SKM-1 (cell line): Measurements from ENCODE around the gene CLSTN2.

Source experiments
- DNase-seq: peaks from one replicate; lab custom pipeline; 2025; ENCODE audit not compliant: unreplicated experiment; lab: John Stamatoyannopoulos, UW

The CLSTN2 gene

GRCh38 chr3:140004271-140004670 lies 69.3 kb downstream of the CLSTN2 start:
- no peak for DNase-seq

GRCh38 chr3:140006331-140006730 lies 71.3 kb downstream of the CLSTN2 start:
- DNase-seq, result no peak

DNA sequence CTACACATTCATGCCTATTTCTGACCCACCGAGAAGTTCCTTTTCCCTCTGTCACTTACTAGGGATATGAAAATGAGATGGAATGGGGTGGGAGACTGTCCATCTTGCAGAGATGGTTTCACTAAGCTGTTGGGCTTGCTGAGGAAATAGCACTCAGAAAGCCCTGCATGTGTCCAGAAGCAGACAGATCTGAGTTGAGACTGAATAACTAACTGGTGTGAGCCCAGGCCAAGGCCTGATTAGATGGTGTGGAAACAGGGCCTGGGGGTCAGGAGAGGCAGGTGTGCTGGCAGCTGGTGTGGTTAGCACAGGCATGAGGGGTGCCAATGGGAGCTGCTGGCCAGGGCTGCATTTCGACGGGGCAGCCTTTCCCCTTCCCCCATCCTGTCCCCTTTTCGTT lies 72.1 kb downstream of the CLSTN2 start:
- DNase-seq, result no peak

DNA sequence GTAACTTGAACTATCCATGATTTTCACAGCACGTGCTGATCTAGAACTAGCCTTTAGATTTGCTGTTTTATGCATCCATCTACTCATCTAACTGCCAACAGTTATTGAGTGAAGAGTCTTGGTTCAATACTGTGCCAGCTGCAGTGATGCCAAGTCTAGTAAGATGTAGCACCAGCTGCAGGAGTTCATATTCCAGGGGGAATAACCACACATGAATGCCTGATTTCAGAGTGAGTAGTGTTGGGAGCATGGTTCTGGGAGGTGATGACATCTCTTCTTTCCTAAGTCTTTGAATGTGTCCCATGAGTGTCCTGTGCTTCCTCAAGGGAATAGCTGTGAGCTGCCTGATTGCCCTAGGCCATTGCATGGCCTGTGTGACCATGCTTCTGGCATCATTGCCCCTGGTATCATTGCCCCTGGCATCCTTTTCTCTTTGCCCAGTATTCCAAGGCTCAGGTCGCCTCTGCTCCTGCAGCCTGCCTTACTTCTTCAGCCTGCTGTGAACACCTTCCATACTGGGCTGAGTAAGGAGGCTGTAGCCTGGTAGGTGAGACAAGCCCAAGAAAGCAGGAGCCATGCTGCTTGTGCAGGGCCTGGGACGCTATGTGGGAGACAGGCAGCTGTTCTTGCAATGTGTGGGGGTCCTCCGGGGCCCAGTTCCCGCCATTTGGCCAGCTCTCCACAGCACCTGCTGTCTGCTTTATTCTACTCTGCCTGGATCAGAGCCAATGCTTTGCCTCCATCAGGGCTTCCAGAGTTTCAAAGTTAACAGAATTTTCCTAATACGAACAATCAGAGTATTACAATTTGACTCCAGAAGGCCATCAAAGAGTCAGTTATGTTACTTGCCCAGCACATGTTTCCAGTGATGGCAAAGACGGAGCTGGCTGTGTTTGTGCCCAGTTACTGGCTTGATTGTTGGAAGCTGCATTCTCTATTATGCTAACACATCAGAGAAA lies 73.2 kb downstream of the CLSTN2 start:
- no peak for DNase-seq

GRCh38 chr3:140010391-140010790 lies 75.4 kb downstream of the CLSTN2 start:
- no peak for DNase-seq

- no peak for DNase-seq
Observed at GRCh38 chr3:140011086-140011485, 76.1 kb downstream of the CLSTN2 start.

DNA sequence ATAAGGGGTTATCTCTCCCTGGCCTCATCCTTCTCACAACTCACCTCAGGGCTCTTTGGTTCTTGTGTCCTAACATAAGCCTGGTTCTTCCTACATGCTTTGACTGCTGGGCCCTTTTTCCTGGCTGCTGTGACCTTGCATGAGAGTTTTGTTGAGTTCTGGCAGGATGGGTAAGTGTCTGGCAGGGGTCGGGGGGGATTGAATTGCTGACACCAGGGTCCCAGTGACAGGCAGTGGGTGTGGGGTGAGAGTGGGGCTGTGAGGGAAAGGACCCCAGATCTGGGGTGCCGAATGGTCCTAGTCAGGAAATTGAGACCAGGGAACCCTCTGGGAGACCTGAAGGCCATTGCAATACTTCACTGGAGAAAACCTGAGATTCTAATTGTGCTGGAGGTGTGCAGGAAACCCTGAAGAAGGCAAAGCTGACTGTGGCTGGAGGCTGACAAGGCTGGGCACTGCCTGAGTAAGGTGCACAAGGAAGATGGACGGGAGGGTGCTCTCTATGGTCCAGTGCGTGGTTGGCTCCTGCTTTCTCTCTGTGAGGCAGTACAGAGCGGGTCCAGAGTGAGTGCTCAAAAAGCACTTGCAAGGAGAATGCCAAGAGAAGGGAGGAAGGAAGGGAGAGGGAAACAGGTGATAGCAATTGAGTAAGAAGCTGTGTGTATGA lies 76.8 kb downstream of the CLSTN2 start:
- no peak for DNase-seq

GRCh38 chr3:140013220-140013619 lies 78.2 kb downstream of the CLSTN2 start:
- DNase-seq, result no peak

GRCh38 chr3:140014831-140015495 lies 80.0 kb downstream of the CLSTN2 start:
- DNase-seq, result no peak

DNA sequence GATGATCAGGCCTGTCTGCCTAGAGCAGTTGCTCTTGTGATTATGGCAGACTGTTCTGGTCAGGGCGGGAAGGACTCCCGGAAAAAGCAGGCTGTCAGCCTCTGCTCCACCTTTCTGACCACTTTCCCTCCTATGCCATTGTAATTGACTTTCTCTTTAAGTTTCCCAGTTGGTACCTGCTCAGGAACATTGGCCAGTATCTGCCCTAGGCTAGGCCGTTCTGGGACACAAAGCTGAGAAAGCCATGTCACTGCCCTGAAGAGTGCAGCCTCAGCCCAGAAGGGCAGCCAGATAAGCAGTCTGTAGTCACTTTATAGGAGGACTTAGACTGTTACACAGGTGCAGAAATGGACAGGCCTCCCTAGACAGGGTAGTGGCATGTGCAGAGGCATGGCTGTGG lies 80.8 kb downstream of the CLSTN2 start:
- DNase-seq, result no peak

DNA sequence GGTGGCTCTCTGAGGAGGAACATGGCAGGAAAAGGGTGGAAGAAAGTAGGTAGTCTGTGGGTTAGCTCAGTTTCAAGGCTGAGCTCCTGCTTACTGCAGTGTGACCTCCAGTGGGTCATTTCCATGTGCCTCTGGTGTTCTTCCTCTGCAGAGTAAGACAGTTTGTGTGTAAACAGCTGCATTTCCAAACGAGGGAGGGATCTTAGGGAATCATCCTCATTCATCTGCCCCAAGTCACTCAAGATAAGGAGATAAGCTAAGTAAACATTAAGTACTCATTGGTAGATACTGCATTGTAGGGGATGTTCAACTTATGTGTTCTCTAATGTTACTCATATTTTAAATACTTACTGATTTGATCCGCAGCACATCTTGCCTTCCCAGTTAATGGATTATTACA lies 83.6 kb downstream of the CLSTN2 start:
- no peak for DNase-seq

- no peak for DNase-seq
Observed at GRCh38 chr3:140019946-140020345, 85.0 kb downstream of the CLSTN2 start.

DNA sequence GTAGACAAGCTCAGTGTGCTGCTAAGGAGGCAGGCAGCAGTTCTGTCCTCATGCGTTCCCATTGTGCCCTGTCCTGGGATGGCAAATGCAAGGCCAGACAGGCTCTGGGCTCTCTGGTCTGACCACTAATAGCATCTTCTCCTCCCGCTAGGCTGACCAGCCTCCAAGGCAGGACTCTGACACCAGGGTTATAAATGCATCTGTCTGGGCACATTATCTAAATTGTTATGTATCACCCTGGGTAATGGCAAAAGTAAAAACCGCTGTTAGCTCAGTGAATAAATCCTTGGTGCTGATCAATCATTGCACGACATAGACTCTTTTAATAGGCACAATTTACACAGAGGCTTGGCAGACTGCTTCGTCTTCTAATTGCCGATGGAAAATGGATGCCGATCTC lies 85.6 kb downstream of the CLSTN2 start:
- no peak for DNase-seq

- no peak for DNase-seq
Observed at GRCh38 chr3:140021269-140021668, 86.3 kb downstream of the CLSTN2 start.

- DNase-seq, result no peak
Observed at GRCh38 chr3:140022066-140022770, 87.2 kb downstream of the CLSTN2 start.

GRCh38 chr3:140023616-140024530 lies 88.9 kb downstream of the CLSTN2 start:
- DNase-seq, result no peak

- DNase-seq, result no peak
Observed at GRCh38 chr3:140031170-140031569, 96.2 kb downstream of the CLSTN2 start.

- DNase-seq, result no peak
Observed at GRCh38 chr3:140034058-140034457, 99.1 kb downstream of the CLSTN2 start.

DNA sequence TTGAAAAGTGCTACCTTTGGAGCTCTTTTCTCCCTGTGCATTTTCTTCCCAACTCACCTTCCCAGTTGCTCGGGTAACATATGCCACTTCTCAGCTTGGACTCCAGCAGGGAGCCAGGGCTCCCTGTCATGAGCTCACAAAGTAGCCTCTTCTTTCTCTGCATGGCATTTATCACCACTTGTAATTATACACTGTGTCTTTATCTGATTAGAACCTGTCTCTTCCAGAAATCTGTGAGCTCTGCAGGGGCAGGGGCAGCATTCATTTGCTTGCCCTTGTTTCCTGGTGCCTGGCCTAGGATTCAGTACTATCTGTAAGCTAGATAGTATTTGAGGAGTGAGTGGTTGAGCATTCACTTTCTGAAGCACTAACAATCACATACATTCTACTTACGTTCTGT lies 100.9 kb downstream of the CLSTN2 start:
- no peak for DNase-seq

GRCh38 chr3:140050396-140050795 lies 115.4 kb downstream of the CLSTN2 start:
- DNase-seq, result no peak
